GM19468 (cell line): ENCODE data around the gene XPOT.
A peak's percentile ranks its signal among the peaks of the same experiment; 100 is the strongest.

Experiments used
- ATAC-seq: cut with Tn5 transposase; IDR thresholded peaks from one replicate; pipeline ENCODE4 v1.9.1; 2021; ENCODE audit warnings: mild to moderate bottlenecking, moderate library complexity, moderate number of reproducible peaks; ENCODE audit not compliant: unreplicated experiment; ENCODE audit errors: extremely low read depth

XPOT gene

GRCh38 chr12:64457923-64458322 is 53.7 kb downstream of the XPOT start:
- ATAC-seq = no peak

- ATAC-seq = peak; percentile 30
These were observed 55.3 kb downstream of the XPOT start for GRCh38 chr12:64459394-64459891.

GRCh38 chr12:64461634-64462414 is 57.6 kb downstream of the XPOT start:
- no peak for ATAC-seq

- ATAC-seq = no peak
These were observed 62.0 kb downstream of the XPOT start for GRCh38 chr12:64466178-64466577.

GRCh38 chr12:64468966-64469365 is 64.8 kb downstream of the XPOT start:
- ATAC-seq = no peak

- no peak for ATAC-seq
These were observed 65.4 kb downstream of the XPOT start for GRCh38 chr12:64469455-64470142.

GRCh38 chr12:64470495-64470894 is 66.3 kb downstream of the XPOT start:
- ATAC-seq = no peak

GRCh38 chr12:64473176-64473575 is 69.0 kb downstream of the XPOT start:
- ATAC-seq = no peak

GRCh38 chr12:64475518-64475917 is 71.3 kb downstream of the XPOT start:
- no peak for ATAC-seq

GRCh38 chr12:64476844-64477243 is 72.7 kb downstream of the XPOT start:
- no peak for ATAC-seq

- ATAC-seq = no peak
These were observed 74.5 kb downstream of the XPOT start for GRCh38 chr12:64478661-64479060.

- ATAC-seq = no peak
These were observed 76.0 kb downstream of the XPOT start for GRCh38 chr12:64480148-64480547.

GRCh38 chr12:64486657-64487056 is 82.5 kb downstream of the XPOT start:
- ATAC-seq = no peak

- no peak for ATAC-seq
These were observed 87.5 kb downstream of the XPOT start for GRCh38 chr12:64491718-64492117.

GRCh38 chr12:64493513-64493912 is 89.3 kb downstream of the XPOT start:
- no peak for ATAC-seq

- ATAC-seq = no peak
These were observed 91.0 kb downstream of the XPOT start for GRCh38 chr12:64494998-64495729.

GRCh38 chr12:64496839-64497400 is 92.7 kb downstream of the XPOT start:
- ATAC-seq = no peak

- ATAC-seq = no peak
These were observed 93.3 kb downstream of the XPOT start for GRCh38 chr12:64497484-64497883.

GRCh38 chr12:64497903-64498302 is 93.7 kb downstream of the XPOT start:
- no peak for ATAC-seq

- ATAC-seq = no peak
These were observed 96.2 kb downstream of the XPOT start for GRCh38 chr12:64500394-64500793.
